ENCODE results near the gene HDAC9.

GRCh38 chr7:19024261-19024660 is 528.7 kb downstream of the HDAC9 start:
- no peak for TF ChIP-seq CTCF (IDR thresholded peaks at IDR 0.05)
- no peak for TF ChIP-seq POLR2A (IDR thresholded peaks at IDR 0.05)
- TF ChIP-seq EP300 (IDR thresholded peaks at IDR 0.05) = no peak
- TF ChIP-seq POLR2AphosphoS5 (IDR thresholded peaks at IDR 0.05) = no peak

All from gastroesophageal sphincter (tissue), 3 donors.